HPDE6-E6E7 (cell line): ENCODE data around the gene INPP5A.
A peak's percentile ranks its signal among the peaks of the same experiment; 100 is the strongest.
"Not testable (repeated sequence)": the region's sequence is repeated elsewhere in the genome, so short reads cannot be mapped to it uniquely, and the experiment has no call there.

Experiments used
- DNase-seq: peaks from one replicate; pipeline ENCODE4 v3.0.0; 2011; ENCODE audit warnings: missing footprints; ENCODE audit errors: extremely low spot score

Gene INPP5A

DNA sequence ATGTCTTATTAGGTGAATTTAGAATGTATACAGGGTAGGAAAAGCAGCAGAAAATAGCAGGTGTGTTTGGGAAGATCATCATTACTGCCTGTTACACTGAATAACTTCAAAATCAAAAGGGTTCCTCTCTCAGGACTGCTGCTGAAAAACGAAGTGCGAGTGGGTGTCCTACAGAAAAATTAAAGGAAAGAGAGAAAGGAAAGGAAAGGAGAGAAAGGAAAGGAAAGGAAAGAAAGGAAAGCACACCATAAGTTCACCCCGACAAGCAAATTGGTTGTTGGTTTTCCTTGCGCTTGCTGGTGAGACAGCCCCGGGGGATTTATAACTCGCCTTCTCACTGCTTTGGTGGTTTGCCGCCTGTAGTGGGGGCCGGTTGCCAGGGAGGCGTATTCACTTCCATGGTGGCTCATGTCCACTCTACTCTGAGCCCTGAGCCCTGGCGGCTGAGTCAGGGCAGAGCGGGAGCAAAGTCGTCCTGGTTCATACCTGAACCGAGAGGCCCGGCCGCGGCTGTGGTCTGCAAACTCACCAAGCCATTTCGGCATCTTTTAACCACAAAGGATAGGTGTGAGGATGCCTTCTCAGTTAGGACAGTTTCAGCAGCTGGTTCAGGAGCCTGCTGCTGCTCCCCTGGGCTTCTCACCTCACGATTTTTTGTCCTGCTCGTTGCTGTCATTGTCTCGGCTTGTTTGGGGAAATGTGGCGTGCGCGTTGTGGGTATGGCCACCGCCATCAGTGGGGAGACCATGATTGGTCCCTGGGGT lies 26.1 kb downstream of the INPP5A start:
- no peak for DNase-seq

DNA sequence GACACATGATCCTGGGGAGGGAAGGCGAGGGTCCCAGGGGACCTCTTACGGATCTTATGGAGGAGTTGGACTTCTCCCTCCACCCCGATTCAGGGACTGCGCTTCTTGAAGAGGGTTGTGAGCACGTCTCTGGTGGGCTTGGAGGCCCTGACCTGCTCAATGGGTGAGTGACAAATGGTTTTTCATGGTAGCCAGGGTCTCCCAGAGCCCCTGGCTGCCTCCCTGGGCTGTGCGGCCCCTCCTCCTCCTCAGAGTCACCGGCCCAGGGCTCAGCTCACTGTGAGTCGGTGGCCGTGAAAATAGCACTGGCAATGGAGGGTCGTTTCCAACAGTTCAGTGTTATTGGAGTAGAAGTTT lies 26.6 kb downstream of the INPP5A start:
- no peak for DNase-seq

- no peak for DNase-seq
Observed at GRCh38 chr10:132564690-132565089, 27.1 kb downstream of the INPP5A start.

DNA sequence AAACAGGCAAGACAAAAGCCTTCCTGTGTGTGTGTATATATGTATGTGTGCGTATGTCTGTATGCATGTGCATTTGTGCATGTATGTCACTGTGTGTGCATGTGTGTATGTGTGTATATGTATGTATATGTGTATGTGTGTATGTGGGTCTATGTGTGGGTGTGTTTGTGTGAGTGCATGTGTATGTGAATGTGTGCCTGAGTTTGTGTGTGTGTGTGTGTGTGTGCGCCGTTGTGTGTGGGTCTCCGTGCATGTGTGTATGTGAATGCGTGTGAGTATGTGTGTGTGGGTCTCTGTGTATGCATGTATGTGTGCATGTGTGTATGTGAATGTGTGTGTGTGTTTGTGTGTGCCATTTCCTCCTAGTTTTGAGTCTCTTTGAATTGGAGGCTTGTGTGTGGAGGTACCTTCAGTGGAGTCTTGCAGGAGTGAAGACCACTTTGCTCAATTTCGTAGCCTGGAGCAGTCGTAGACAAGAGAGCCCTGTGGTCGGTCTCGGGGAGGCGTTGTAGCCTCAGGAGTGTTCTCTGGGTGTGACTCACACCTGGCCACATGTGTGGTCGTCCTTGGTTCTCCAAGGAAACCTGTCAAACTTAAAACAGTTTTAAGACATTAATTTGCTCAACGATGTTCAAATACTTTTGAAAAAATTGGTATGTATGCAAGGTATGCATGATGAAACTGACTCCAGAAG lies 28.1 kb downstream of the INPP5A start:
- no peak for DNase-seq

DNA sequence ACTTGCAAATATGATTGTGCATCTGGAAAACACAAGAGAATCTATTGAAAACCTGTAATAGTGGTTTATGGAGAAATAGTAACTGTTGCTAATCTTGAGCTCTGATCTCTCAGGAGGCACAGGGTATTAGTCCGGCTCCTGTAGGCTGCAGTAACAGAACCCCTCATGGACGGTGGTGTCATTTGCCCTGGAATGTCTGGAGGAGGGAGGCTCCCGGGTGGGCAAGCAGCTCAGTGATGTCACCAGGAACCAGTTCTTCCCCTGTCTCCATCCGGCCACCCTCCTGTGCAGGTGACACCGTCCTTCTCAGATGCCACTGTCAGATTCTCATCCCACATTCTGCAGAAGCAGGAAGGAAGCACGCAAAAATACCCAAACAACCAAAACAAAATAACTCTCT lies 29.3 kb downstream of the INPP5A start:
- no peak for DNase-seq

GRCh38 chr10:132570265-132570664 lies 32.7 kb downstream of the INPP5A start:
- DNase-seq, result no peak

DNA sequence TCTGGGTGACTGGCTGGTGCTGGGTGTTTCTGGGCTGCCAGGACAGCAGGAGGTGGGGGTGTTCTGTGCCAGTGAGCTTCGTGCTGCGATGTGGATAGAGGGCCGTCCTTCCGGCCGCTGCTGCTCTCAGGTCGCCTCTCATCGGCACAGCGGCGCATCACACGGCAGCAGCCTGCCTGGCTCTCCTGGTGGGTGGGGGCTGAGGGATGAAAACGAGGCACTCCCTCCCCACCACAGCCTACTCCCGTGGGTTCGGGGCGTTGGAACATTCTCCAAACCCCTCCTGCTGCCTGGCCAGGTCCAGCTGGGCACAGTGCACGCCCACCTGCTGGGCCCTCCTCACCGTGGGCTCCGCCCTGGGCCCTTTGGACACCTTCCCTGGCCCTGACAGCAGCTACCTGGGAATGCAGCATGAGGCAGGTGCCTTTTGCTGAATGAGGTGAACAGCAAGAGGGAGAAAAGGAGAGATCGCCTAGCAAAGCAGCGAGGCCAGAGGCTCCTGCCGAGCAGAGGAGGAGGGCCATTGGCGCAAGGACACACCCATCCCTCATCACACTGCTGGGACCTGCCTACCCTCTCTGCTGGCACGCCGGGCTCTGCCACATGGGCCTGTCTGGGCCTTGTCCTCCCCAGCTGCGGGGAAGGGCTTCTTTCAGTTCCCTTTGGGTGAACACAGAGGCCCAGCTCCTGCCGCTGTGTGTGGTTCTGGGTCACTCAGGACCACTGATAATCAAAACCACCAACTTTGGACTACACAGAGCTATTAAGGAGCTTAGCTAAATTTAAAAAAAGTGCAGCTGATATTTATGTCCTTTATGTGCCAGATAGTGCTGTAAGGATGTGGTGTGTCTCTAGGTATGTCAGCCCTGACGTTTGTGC lies 33.4 kb downstream of the INPP5A start:
- DNase-seq, result peak; percentile 81

DNA sequence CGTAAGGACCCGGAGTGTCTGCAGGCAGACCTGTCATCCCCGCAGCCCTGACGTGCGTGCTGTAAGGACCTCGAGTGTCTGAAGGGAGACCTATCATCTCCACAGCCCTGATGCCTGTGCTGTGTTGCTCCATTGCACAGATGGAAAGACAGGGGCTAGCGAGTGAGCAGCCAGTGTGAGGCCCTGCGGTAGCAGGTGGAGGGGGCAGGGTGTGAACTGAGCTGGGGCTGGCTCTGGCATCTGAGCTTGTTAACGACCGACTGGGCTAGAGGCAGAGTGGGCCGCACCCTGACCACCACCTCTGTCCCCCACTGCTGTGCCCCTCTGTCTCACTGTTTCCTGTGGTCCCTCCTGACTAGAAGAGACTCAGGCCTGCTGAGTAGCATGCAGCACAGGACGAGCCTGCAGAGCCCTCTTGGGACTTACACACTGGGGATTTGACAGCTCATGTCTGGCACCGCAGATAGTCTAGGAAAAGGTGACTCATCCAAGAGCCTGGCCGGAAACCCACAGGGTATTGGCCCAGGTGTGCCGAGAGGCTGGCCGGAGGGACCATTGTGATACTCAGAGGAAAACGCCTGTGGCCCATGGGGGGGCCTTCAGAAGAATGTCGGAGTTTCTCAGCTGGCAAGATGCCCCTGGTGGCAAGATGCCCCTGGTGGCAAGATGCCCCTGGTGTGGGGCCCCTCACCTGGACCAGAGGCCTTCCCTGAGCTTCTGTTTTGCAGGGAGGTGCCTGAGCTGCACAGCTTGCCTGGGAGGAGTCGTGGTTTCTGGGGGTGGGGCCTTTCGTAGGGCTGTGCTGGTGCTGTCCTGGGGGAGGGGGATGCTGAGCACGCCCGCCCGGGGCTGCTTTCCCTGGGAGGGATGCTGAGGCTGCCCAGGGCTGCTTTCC lies 34.3 kb downstream of the INPP5A start:
- peak; percentile 96 for DNase-seq

- DNase-seq, result no peak
Observed at GRCh38 chr10:132572545-132572937, 35.0 kb downstream of the INPP5A start.

DNA sequence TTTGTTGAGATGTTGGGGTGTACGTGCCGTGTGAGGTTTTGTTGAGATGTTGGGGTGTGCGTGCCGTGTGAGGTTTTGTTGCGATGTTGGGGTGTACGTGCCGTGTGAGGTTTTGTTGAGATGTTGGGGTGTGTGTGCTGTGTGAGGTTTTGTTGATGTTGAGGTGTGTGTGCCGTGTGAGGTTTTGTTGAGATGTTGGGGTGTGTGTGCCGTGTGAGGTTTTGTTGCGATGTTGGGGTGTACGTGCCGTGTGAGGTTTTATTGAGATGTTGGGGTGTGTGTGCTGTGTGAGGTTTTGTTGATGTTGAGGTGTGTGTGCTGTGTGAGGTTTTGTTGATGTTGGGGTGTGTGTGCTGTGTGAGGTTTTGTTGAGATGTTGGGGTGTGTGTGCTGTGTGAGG lies 35.4 kb downstream of the INPP5A start:
- DNase-seq, result not testable (repeated sequence)

GRCh38 chr10:132574288-132574687 lies 36.7 kb downstream of the INPP5A start:
- DNase-seq, result no peak

DNA sequence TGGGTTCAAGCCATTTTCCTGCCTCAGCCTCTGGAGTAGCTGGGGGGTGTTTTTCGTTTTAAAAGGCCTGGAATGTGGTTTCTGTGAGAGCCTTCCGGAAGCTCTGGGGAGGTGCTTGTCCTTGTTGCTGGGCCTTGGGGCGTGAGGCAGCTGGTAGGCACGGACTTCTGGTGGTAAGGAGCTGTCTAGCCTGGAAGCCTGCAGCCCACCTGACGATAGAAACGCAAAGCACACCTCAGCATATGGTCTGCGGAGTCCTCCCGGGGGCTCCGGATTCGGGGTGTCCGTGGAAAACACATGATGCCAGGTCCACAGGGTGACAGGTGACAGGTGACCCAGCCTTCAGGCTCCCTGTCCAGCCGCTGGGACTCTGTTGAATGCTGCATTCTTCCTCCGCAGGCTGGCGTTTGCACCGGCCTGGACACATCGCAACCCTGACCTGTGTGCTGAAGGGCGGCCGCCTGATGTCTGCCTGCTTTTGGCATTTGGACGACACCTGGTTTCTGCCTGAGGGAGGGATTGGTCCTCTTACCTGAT lies 37.3 kb downstream of the INPP5A start:
- no peak for DNase-seq

- no peak for DNase-seq
Observed at GRCh38 chr10:132575320-132576201, 38.0 kb downstream of the INPP5A start.

GRCh38 chr10:132576671-132577349 lies 39.2 kb downstream of the INPP5A start:
- no peak for DNase-seq

- no peak for DNase-seq
Observed at GRCh38 chr10:132577350-132578003, 39.9 kb downstream of the INPP5A start.

DNA sequence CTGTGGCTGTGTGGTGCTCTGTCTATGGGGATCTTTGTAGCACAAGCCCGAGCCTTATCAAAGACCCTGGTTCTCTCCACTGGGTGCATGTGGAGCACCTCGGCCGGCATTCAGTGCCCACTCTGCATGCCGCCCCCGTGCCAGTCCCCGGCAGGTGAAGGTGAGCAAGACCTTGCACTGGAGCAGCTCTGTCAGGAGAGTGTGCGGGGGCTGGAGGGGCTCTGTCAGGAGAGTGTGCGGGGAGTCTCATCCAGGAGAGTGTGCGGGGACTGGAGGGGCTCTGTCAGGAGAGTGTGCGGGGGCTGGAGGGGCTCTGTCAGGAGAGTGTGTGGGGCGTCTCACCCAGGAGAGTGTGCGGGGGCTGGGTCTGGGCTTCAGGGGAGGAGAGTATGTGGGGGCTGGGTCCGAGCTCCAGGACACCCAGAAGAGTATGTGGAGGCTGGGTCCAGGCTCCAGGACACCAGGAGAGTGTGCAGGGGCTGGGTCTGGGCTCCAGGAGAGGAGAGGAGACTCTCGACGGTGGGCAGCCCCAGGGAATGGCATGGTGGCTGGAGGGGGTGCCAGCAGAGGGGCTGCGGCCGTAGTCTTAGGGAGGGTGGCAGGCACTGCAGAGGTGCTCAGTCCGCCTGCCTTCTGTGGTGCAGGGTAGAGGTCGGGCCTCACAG lies 40.8 kb downstream of the INPP5A start:
- DNase-seq, result no peak

- DNase-seq, result no peak
Observed at GRCh38 chr10:132579027-132579859, 41.7 kb downstream of the INPP5A start.

DNA sequence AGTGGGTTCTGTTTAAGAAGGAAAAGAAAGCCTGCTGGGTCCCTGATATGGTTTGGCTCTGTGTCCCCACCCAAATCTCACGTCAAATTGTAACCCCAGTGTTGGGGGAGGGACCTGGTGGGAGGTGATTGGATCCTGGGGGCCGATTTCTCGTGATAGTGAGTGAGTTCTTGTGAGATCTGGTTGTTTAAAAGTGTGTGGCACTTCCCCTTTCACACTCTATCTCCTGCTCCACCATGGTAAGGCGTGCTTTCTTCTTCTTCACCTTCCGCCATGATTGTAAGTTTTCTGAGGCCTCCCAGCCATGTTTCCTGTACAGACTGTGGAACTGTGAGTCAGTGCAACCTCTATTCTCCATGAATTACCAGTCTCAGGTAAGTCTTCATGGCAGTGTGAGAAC lies 42.6 kb downstream of the INPP5A start:
- no peak for DNase-seq
